HCT116 (cell line): ENCODE measurements around the gene CTNNA2. TPM values are rescaled to one million over a fixed set of nuclear protein-coding genes. Genes with fewer than 3 reads are reported as not detected.

ENCODE experiments used
- ATAC-seq: fragments of 200-7000 bp; cut with Tn5 transposase; 2 replicates; pipeline ENCODE4 v1.9.1; 2020; ENCODE audit warnings: mild to moderate bottlenecking, moderate library complexity
- BruUV-seq: library from RNA; stranded (reverse); fragments of 400-500 nt; replicated peaks from 2 replicates; lab custom pipeline; 2021; lab: Mats Ljungman, UMichigan
- CTCF ChIA-PET: fragments of 300-600 bp; sonication (Branson Sonifier 250); formaldehyde crosslinking; loops from one replicate; lab custom pipeline; 2021; ENCODE audit warnings: antibody characterized with exemption; lab: Charles Lee
- POLR2A ChIA-PET: fragments of 300-600, 350-600 bp; sonication (Branson Sonifier 250); formaldehyde crosslinking; loops from one replicate; lab custom pipeline; 2021; ENCODE audit warnings: antibody characterized with exemption; lab: Charles Lee
- RAD21 ChIA-PET, 2 experiments: fragments of 300-600 bp; sonication (Branson Sonifier 250); formaldehyde crosslinking; loops; one replicate each; lab custom pipeline; 2023; ENCODE audit warnings: low total read pairs in 2 of 2; ENCODE audit not compliant: uncharacterized antibody in 2 of 2, unreplicated experiment in 2 of 2, low non-redundant PET in 1 of 2; lab: Charles Lee
- DNase-seq: peaks from one replicate; pipeline ENCODE4 v3.0.0-alpha.2; 2010; ENCODE audit warnings: low read depth, low spot score
- H2AFZ ChIP-seq: fragments of 200-600 bp; shearing (Covaris generic), sonication (generic); 2 replicates; pipeline ENCODE4 v1.6.1; 2017; ENCODE audit warnings: low read depth, mixed run types, mixed read lengths, antibody characterized with exemption, low read length; ENCODE audit not compliant: poor library complexity, severe bottlenecking
- H3K27ac ChIP-seq: 2 replicates; pipeline ENCODE4 v1.5.1; 2012; ENCODE audit warnings: low read depth, low read length
- H3K27me3 ChIP-seq: fragments of 200-600 bp; sonication (generic); 2 replicates; pipeline ENCODE4 v1.6.1; 2016; ENCODE audit warnings: mixed run types, low read length, mixed read lengths; ENCODE audit not compliant: insufficient read depth
- H3K36me3 ChIP-seq, 2 experiments: fragments of 200-500 bp in 1 of 2; fragments of 200-600 bp in 1 of 2; sonication (Bioruptor generic) in 1 of 2; sonication (generic) in 1 of 2; 2 replicates each; pipeline versions ENCODE4 v1.5.1 to v1.6.1; 2014 to 2016; ENCODE audit warnings: low read length in 2 of 2, inconsistent platforms in 1 of 2, mixed read lengths in 1 of 2, mixed run types in 1 of 2; ENCODE audit not compliant: insufficient read depth in 2 of 2, control insufficient read depth in 1 of 2
- H3K4me1 ChIP-seq, 2 experiments: fragments of 200-600 bp in 1 of 2; sonication (generic) in 1 of 2; 2 replicates each; pipeline versions ENCODE4 v1.5.1 to v1.6.1; 2012 to 2017; ENCODE audit warnings: low read length in 2 of 2, inconsistent platforms in 1 of 2, mild to moderate bottlenecking in 1 of 2, mixed read lengths in 1 of 2, mixed run types in 1 of 2, moderate library complexity in 1 of 2; ENCODE audit not compliant: insufficient read depth in 2 of 2, control insufficient read depth in 1 of 2
- H3K4me2 ChIP-seq: fragments of 200-600 bp; sonication (generic); 2 replicates; pipeline ENCODE4 v1.6.1; 2017; ENCODE audit warnings: mixed run types, low read length, mixed read lengths
- H3K4me3 ChIP-seq, 2 experiments: fragments of 200-600 bp in 1 of 2; sonication (generic) in 1 of 2; replicated peaks in 1 of 2; 2 replicates each; pipeline ENCODE4 v1.5.1; 2011 to 2016; ENCODE audit warnings: low read length in 2 of 2, control low read depth in 1 of 2, low read depth in 1 of 2, mild to moderate bottlenecking in 1 of 2, mixed read lengths in 1 of 2, mixed run types in 1 of 2
- H3K79me2 ChIP-seq: fragments of 200-600 bp; sonication (generic); 2 replicates; pipeline ENCODE4 v1.6.1; 2017; ENCODE audit warnings: mild to moderate bottlenecking, mixed run types, low read length, moderate library complexity, mixed read lengths; ENCODE audit not compliant: insufficient read depth
- H3K9ac ChIP-seq: fragments of 200-600 bp; sonication (generic); 2 replicates; pipeline ENCODE4 v1.6.1; 2016; ENCODE audit warnings: low read length, mixed read lengths
- H3K9me2 ChIP-seq: fragments of 200-600 bp; sonication (generic), shearing (Covaris generic); 2 replicates; pipeline ENCODE4 v1.6.1; 2017; ENCODE audit warnings: mixed run types, mild to moderate bottlenecking, moderate library complexity; ENCODE audit not compliant: insufficient read depth
- H3K9me3 ChIP-seq, 2 experiments: fragments of 200-500 bp in 1 of 2; fragments of 200-600 bp in 1 of 2; sonication (Bioruptor generic) in 1 of 2; sonication (generic) in 1 of 2; 2 replicates each; pipeline ENCODE4 v1.6.1; 2014 to 2017; ENCODE audit warnings: low read length in 2 of 2, mixed read lengths in 2 of 2, inconsistent platforms in 1 of 2, low read depth in 1 of 2, mild to moderate bottlenecking in 1 of 2, mixed run types in 1 of 2, moderate library complexity in 1 of 2; ENCODE audit not compliant: control insufficient read depth in 1 of 2, insufficient read depth in 1 of 2
- H4K20me1 ChIP-seq: fragments of 200-600 bp; sonication (generic), shearing (Covaris generic); 2 replicates; pipeline ENCODE4 v1.6.1; 2017; ENCODE audit warnings: mixed run types, mild to moderate bottlenecking, moderate library complexity; ENCODE audit not compliant: insufficient read depth
- CBX3 ChIP-seq: IDR thresholded peaks from 2 replicates; pipeline ENCODE4 v1.6.1; 2012; ENCODE audit warnings: low read depth
- CEBPB ChIP-seq: IDR thresholded peaks from 2 replicates; pipeline ENCODE4 v1.6.1; 2012; ENCODE audit warnings: low read depth
- CTCF ChIP-seq, 3 experiments: fragments of 200-600 bp in 1 of 3; sonication (generic) in 1 of 3; IDR thresholded peaks in 2 of 3; conservative IDR thresholded peaks in 1 of 3; 2 replicates each; pipeline ENCODE4 v1.5.1; 2012 to 2017; ENCODE audit warnings: low read depth in 2 of 3, low read length in 2 of 3, antibody characterized with exemption in 1 of 3, borderline replicate concordance in 1 of 3, control low read depth in 1 of 3, mild to moderate bottlenecking in 1 of 3, mixed read lengths in 1 of 3, mixed run types in 1 of 3, moderate library complexity in 1 of 3; ENCODE audit not compliant: insufficient read depth in 1 of 3
- EGR1 ChIP-seq: IDR thresholded peaks from 2 replicates; pipeline ENCODE4 v1.6.1; 2012; ENCODE audit warnings: low read depth
- EZH2phosphoT487 ChIP-seq: fragments of 200-600 bp; IDR thresholded peaks from 2 replicates; pipeline ENCODE4 v1.6.1; 2018; ENCODE audit warnings: antibody characterized with exemption, borderline replicate concordance
- JUND ChIP-seq: IDR thresholded peaks from 2 replicates; pipeline ENCODE4 v1.6.1; 2012
- POLR2A ChIP-seq: IDR thresholded peaks from 2 replicates; pipeline ENCODE4 v1.7.0; 2011; ENCODE audit warnings: borderline replicate concordance; ENCODE audit not compliant: insufficient read depth, insufficient read length; ENCODE audit errors: extremely low read depth
- SIN3A ChIP-seq: IDR thresholded peaks from 2 replicates; pipeline ENCODE4 v1.6.1; 2012; ENCODE audit warnings: low read depth
- TCF7L2 ChIP-seq: IDR thresholded peaks from 2 replicates; pipeline ENCODE4 v1.7.0; 2011; ENCODE audit warnings: borderline replicate concordance, inconsistent platforms; ENCODE audit not compliant: insufficient read depth, insufficient read length; ENCODE audit errors: extremely low read depth
- ZFX ChIP-seq: fragments of 450-650 bp; IDR thresholded peaks from 2 replicates; pipeline ENCODE4 v1.6.1; 2017
- ZNF274 ChIP-seq: fragments of 200-500 bp; sonication (Bioruptor generic); IDR thresholded peaks from 2 replicates; pipeline ENCODE4 v1.6.1; 2014; ENCODE audit warnings: mild to moderate bottlenecking, low read depth, low read length, inconsistent platforms
- intact Hi-C: fragments of 100-400 bp; cut with micrococcal nuclease; formaldehyde crosslinking; loops from 2 replicates; pipeline ENCODE4 v1.10.0; 2022
- total RNA-seq: library from RNA; stranded (reverse); gene quantifications from one replicate; pipeline ENCODE4 v1.2.1, GENCODE V29; 2021; ENCODE audit not compliant: unreplicated experiment
- TF ChIP-seq, protein P1 (sequence below): IDR thresholded peaks from 2 replicates; pipeline ENCODE4 v1.6.1; 2011; ENCODE audit warnings: mild to moderate bottlenecking, low read length, moderate library complexity; ENCODE audit not compliant: insufficient replicate concordance; ENCODE audit errors: extremely low read depth
- TF ChIP-seq, protein P2 (sequence below): IDR thresholded peaks from 2 replicates; pipeline ENCODE4 v1.6.1; 2012; ENCODE audit warnings: low read depth

Gene CTNNA2
- total RNA-seq, 1 experiment from 2014 or later, result not detected

- TF ChIP-seq JUND, result no peak
- no peak for TF ChIP-seq EZH2phosphoT487
- TF ChIP-seq CBX3, result no peak
- no peak for TF ChIP-seq TCF7L2
- Histone ChIP-seq H3K4me3 (no peak overlapping the region), H3K4me2 (peak overlapping the region; percentile 22; the same call in 1 of the 2 replicates), H3K9me3 (peaks cover 12% of the 10 kb centered on the region in 2 experiments; a peak in 3 of 4 replicates), H3K79me2 (no peaks in the 10 kb centered on the region), H2AFZ (no peak overlapping the region), H3K36me3 (no peaks in the 10 kb centered on the region), H3K27ac (no peak overlapping the region), H3K9me2 (no peaks in the 10 kb centered on the region), H3K9ac (no peak overlapping the region), H3K27me3 (no peaks in the 10 kb centered on the region), H3K4me1 (0 out of 4 replicates have a peak, but pooled peaks cover 0 to 5% of the 10 kb centered on the region in 2 experiments), H4K20me1 (no peaks in the 10 kb centered on the region)
- ChIA-PET POLR2A (no interaction called here), RAD21 (no interaction called here), CTCF (no interaction called here)
- intact Hi-C loops, result no loop called here
- BruUV-seq, result no TSS peak
- no peak for ATAC-seq
- DNase-seq, result no peak
Measured at GRCh38 chr2:80489717-80490116, 976.9 kb downstream of the CTNNA2 start.

DNA sequence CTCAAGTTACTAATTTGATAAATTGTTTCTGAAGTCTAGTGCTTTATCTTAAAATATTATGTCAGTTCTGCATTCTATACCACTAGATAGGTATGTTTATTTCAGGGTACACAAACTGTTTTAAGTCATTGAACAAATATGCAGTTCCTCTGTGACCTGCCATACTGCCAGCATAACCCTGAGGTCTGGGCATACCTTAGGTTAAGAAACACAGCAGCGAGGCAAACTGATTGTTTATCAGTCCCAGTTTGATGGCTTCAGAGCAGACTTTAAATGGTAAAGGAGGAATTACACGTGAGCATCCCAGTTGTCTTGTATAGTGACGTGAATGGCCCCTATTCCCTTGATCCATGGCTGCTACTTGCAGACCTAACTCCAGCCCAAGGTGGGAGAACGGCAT lies 978.1 kb downstream of the CTNNA2 start:
- BruUV-seq, result no TSS peak
- RAD21 ChIA-PET, result no interaction called here
- TF ChIP-seq EZH2phosphoT487, result no peak
- no peak for TF ChIP-seq CEBPB
- TF ChIP-seq CTCF (IDR thresholded peaks at IDR 0.05 in 2 of 3, conservative IDR thresholded peaks at IDR 0.05 in 1 of 3; ENCODE audit: borderline replicate concordance in 1 of 3, insufficient read depth in 1 of 3, low read depth in 2 of 3, low read length in 2 of 3), result no peak
- no peak for TF ChIP-seq CBX3
- no peak for TF ChIP-seq ZFX
- TF ChIP-seq, protein P1, sequence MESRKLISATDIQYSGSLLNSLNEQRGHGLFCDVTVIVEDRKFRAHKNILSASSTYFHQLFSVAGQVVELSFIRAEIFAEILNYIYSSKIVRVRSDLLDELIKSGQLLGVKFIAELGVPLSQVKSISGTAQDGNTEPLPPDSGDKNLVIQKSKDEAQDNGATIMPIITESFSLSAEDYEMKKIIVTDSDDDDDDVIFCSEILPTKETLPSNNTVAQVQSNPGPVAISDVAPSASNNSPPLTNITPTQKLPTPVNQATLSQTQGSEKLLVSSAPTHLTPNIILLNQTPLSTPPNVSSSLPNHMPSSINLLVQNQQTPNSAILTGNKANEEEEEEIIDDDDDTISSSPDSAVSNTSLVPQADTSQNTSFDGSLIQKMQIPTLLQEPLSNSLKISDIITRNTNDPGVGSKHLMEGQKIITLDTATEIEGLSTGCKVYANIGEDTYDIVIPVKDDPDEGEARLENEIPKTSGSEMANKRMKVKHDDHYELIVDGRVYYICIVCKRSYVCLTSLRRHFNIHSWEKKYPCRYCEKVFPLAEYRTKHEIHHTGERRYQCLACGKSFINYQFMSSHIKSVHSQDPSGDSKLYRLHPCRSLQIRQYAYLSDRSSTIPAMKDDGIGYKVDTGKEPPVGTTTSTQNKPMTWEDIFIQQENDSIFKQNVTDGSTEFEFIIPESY, result no peak
- TF ChIP-seq POLR2A, result no peak
- TF ChIP-seq ZNF274, result no peak
- TF ChIP-seq SIN3A, result no peak
- TF ChIP-seq, protein P2, sequence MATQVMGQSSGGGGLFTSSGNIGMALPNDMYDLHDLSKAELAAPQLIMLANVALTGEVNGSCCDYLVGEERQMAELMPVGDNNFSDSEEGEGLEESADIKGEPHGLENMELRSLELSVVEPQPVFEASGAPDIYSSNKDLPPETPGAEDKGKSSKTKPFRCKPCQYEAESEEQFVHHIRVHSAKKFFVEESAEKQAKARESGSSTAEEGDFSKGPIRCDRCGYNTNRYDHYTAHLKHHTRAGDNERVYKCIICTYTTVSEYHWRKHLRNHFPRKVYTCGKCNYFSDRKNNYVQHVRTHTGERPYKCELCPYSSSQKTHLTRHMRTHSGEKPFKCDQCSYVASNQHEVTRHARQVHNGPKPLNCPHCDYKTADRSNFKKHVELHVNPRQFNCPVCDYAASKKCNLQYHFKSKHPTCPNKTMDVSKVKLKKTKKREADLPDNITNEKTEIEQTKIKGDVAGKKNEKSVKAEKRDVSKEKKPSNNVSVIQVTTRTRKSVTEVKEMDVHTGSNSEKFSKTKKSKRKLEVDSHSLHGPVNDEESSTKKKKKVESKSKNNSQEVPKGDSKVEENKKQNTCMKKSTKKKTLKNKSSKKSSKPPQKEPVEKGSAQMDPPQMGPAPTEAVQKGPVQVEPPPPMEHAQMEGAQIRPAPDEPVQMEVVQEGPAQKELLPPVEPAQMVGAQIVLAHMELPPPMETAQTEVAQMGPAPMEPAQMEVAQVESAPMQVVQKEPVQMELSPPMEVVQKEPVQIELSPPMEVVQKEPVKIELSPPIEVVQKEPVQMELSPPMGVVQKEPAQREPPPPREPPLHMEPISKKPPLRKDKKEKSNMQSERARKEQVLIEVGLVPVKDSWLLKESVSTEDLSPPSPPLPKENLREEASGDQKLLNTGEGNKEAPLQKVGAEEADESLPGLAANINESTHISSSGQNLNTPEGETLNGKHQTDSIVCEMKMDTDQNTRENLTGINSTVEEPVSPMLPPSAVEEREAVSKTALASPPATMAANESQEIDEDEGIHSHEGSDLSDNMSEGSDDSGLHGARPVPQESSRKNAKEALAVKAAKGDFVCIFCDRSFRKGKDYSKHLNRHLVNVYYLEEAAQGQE, result no peak
- no peak for TF ChIP-seq EGR1

More for the DNA sequence above, 978.1 kb downstream of the CTNNA2 start:
- Histone ChIP-seq H3K36me3 (no peaks in the 10 kb centered on the region), H2AFZ (no peak overlapping the region), H3K9me2 (no peaks in the 10 kb centered on the region), H3K4me1 (0 out of 4 replicates have a peak, but pooled peaks cover 0 to 5% of the 10 kb centered on the region in 2 experiments), H3K9me3 (peaks cover 12 to 13% of the 10 kb centered on the region in 2 experiments; a peak in 3 of 4 replicates), H3K4me3 (no peak overlapping the region), H3K27me3 (no peaks in the 10 kb centered on the region), H3K27ac (no peak overlapping the region), H3K4me2 (no peak overlapping the region), H3K79me2 (no peaks in the 10 kb centered on the region), H3K9ac (no peak overlapping the region), H4K20me1 (no peaks in the 10 kb centered on the region)
- CTCF ChIA-PET, result no interaction called here
- no peak for DNase-seq
- no peak for ATAC-seq
- intact Hi-C loops, result no loop called here
- POLR2A ChIA-PET, result no interaction called here
